Stimulated activated naive B cell treated with anti-CD40 and anti-IgM and Interleukin-4, amounts not matched to agents 10 μg/mL and 1 μg/mL and 100 μg/mL, for 72 hours (primary cell): ENCODE data around the gene SEMA3E.

Experiments used
- ATAC-seq, 2 donors: fragments of 150-1000 bp; cut with Tn5 transposase; replicated peaks; 2 replicates each; pipeline ENCODE4 v1.10.0; 2021; ENCODE audit warnings: moderate library complexity in 1 of 2
- DNase-seq: peaks from one replicate; pipeline ENCODE4 v3.0.0; 2021
- H3K27ac Mint-ChIP-seq: one replicate; pipeline ENCODE4 v1.8.0; 2022; ENCODE audit warnings: mild to moderate bottlenecking, mixed read lengths
- H3K27me3 Mint-ChIP-seq, 2 donors: one replicate each; pipeline ENCODE4 v1.8.0; 2022; ENCODE audit warnings: mixed read lengths in 2 of 2
- H3K36me3 Mint-ChIP-seq, 2 donors: one replicate each; pipeline ENCODE4 v1.8.0; 2022; ENCODE audit warnings: mixed read lengths in 2 of 2, mild to moderate bottlenecking in 1 of 2
- H3K4me1 Mint-ChIP-seq, 2 donors: one replicate each; pipeline ENCODE4 v1.8.0; 2022; ENCODE audit warnings: mixed read lengths in 2 of 2, mild to moderate bottlenecking in 1 of 2
- H3K4me3 Mint-ChIP-seq, 2 donors: one replicate each; pipeline ENCODE4 v1.8.0; 2022; ENCODE audit warnings: mild to moderate bottlenecking in 2 of 2, mixed read lengths in 2 of 2, moderate library complexity in 1 of 2
- H3K9me3 Mint-ChIP-seq, 2 donors: one replicate each; pipeline ENCODE4 v1.8.0; 2022; ENCODE audit warnings: mixed read lengths in 2 of 2, mild to moderate bottlenecking in 1 of 2

SEMA3E gene

GRCh38 chr7:83509255-83510021 lies 139.5 kb downstream of the SEMA3E start:
- no peak for ATAC-seq
- H3K4me3 Mint-ChIP-seq: no peak overlapping the region
- H3K36me3 Mint-ChIP-seq: no peaks in the 10 kb centered on the region

GRCh38 chr7:83504330-83504729 lies 144.6 kb downstream of the SEMA3E start:
- H3K9me3 Mint-ChIP-seq: no peaks in the 10 kb centered on the region
- H3K27me3 Mint-ChIP-seq: no peaks in the 10 kb centered on the region
- no peak overlapping the region for H3K4me3 Mint-ChIP-seq
- DNase-seq (no peak), ATAC-seq (no peak)
- no peak overlapping the region for H3K27ac Mint-ChIP-seq
- no peaks in the 10 kb centered on the region for H3K36me3 Mint-ChIP-seq
- no peaks in the 10 kb centered on the region for H3K4me1 Mint-ChIP-seq

More at GRCh38 chr7:83509255-83510021, 139.5 kb downstream of the SEMA3E start:
- DNase-seq: no peak
- H3K27me3 Mint-ChIP-seq: no peaks in the 10 kb centered on the region
- H3K27ac Mint-ChIP-seq: no peak overlapping the region
- no peaks in the 10 kb centered on the region for H3K4me1 Mint-ChIP-seq
- H3K9me3 Mint-ChIP-seq: peaks cover 0 to 2% of the 10 kb centered on the region in 2 donors

GRCh38 chr7:83502636-83503035 lies 146.3 kb downstream of the SEMA3E start:
- DNase-seq (no peak), ATAC-seq (no peak)
- no peaks in the 10 kb centered on the region for H3K36me3 Mint-ChIP-seq
- H3K4me1 Mint-ChIP-seq: no peaks in the 10 kb centered on the region
- H3K4me3 Mint-ChIP-seq: no peak overlapping the region
- H3K9me3 Mint-ChIP-seq: no peaks in the 10 kb centered on the region
- H3K27me3 Mint-ChIP-seq: no peaks in the 10 kb centered on the region
- H3K27ac Mint-ChIP-seq: no peak overlapping the region

GRCh38 chr7:83494683-83495082 lies 154.3 kb downstream of the SEMA3E start:
- Mint-ChIP-seq H3K27ac (no peak overlapping the region), H3K9me3 (no peaks in the 10 kb centered on the region), H3K27me3 (no peaks in the 10 kb centered on the region), H3K36me3 (no peaks in the 10 kb centered on the region), H3K4me3 (no peak overlapping the region), H3K4me1 (no peaks in the 10 kb centered on the region)
- ATAC-seq (no peak), DNase-seq (no peak)

- DNase-seq (no peak), ATAC-seq (no peak)
- no peaks in the 10 kb centered on the region for H3K27me3 Mint-ChIP-seq
- H3K4me3 Mint-ChIP-seq: no peak overlapping the region
- H3K36me3 Mint-ChIP-seq: no peaks in the 10 kb centered on the region
- H3K27ac Mint-ChIP-seq: no peak overlapping the region
- no peaks in the 10 kb centered on the region for H3K4me1 Mint-ChIP-seq
- H3K9me3 Mint-ChIP-seq: no peaks in the 10 kb centered on the region
These were observed 156.1 kb downstream of the SEMA3E start for GRCh38 chr7:83492802-83493201.

- H3K27me3 Mint-ChIP-seq: no peaks in the 10 kb centered on the region
- no peak overlapping the region for H3K4me3 Mint-ChIP-seq
- ATAC-seq (no peak), DNase-seq (no peak)
- H3K36me3 Mint-ChIP-seq: no peaks in the 10 kb centered on the region
- H3K27ac Mint-ChIP-seq: no peak overlapping the region
- no peaks in the 10 kb centered on the region for H3K4me1 Mint-ChIP-seq
- no peaks in the 10 kb centered on the region for H3K9me3 Mint-ChIP-seq
These were observed 161.1 kb downstream of the SEMA3E start for GRCh38 chr7:83487801-83488200.

GRCh38 chr7:83486957-83487356 lies 162.0 kb downstream of the SEMA3E start:
- Mint-ChIP-seq H3K27ac (no peak overlapping the region), H3K4me1 (no peaks in the 10 kb centered on the region), H3K4me3 (no peak overlapping the region), H3K36me3 (no peaks in the 10 kb centered on the region), H3K27me3 (no peaks in the 10 kb centered on the region), H3K9me3 (no peaks in the 10 kb centered on the region)
- no peak for DNase-seq
- no peak for ATAC-seq

GRCh38 chr7:83486536-83486935 lies 162.4 kb downstream of the SEMA3E start:
- DNase-seq (no peak), ATAC-seq (no peak)
- Mint-ChIP-seq H3K36me3 (no peaks in the 10 kb centered on the region), H3K27me3 (no peaks in the 10 kb centered on the region), H3K4me1 (no peaks in the 10 kb centered on the region), H3K9me3 (no peaks in the 10 kb centered on the region), H3K27ac (no peak overlapping the region), H3K4me3 (no peak overlapping the region)

- Mint-ChIP-seq H3K27me3 (no peaks in the 10 kb centered on the region), H3K4me3 (no peak overlapping the region), H3K27ac (no peak overlapping the region), H3K4me1 (no peaks in the 10 kb centered on the region), H3K36me3 (no peaks in the 10 kb centered on the region), H3K9me3 (no peaks in the 10 kb centered on the region)
- ATAC-seq (no peak), DNase-seq (no peak)
These were observed 164.1 kb downstream of the SEMA3E start for GRCh38 chr7:83484826-83485225.

GRCh38 chr7:83484266-83484665 lies 164.7 kb downstream of the SEMA3E start:
- no peaks in the 10 kb centered on the region for H3K9me3 Mint-ChIP-seq

GRCh38 chr7:83478616-83479015 lies 170.3 kb downstream of the SEMA3E start:
- DNase-seq (no peak), ATAC-seq (no peak)
- Mint-ChIP-seq H3K27ac (no peak overlapping the region), H3K4me3 (no peak overlapping the region), H3K9me3 (no peaks in the 10 kb centered on the region), H3K4me1 (no peaks in the 10 kb centered on the region), H3K27me3 (no peaks in the 10 kb centered on the region), H3K36me3 (no peaks in the 10 kb centered on the region)

More at GRCh38 chr7:83484266-83484665, 164.7 kb downstream of the SEMA3E start:
- ATAC-seq (no peak), DNase-seq (no peak)
- H3K27ac Mint-ChIP-seq: no peak overlapping the region
- H3K4me3 Mint-ChIP-seq: no peak overlapping the region
- H3K36me3 Mint-ChIP-seq: no peaks in the 10 kb centered on the region
- H3K27me3 Mint-ChIP-seq: no peaks in the 10 kb centered on the region
- no peaks in the 10 kb centered on the region for H3K4me1 Mint-ChIP-seq

GRCh38 chr7:83476511-83477050 lies 172.4 kb downstream of the SEMA3E start:
- Mint-ChIP-seq H3K36me3 (no peaks in the 10 kb centered on the region), H3K9me3 (no peaks in the 10 kb centered on the region), H3K27me3 (no peaks in the 10 kb centered on the region), H3K4me3 (no peak overlapping the region), H3K4me1 (no peaks in the 10 kb centered on the region), H3K27ac (no peak overlapping the region)
- ATAC-seq: no peak
- no peak for DNase-seq

- Mint-ChIP-seq H3K27me3 (no peaks in the 10 kb centered on the region), H3K4me1 (no peaks in the 10 kb centered on the region), H3K27ac (no peak overlapping the region), H3K4me3 (no peak overlapping the region), H3K9me3 (no peaks in the 10 kb centered on the region), H3K36me3 (no peaks in the 10 kb centered on the region)
- no peak for ATAC-seq
- no peak for DNase-seq
These were observed 173.5 kb downstream of the SEMA3E start for GRCh38 chr7:83475420-83475819.

GRCh38 chr7:83472376-83472775 lies 176.6 kb downstream of the SEMA3E start:
- ATAC-seq: no peak
- no peak overlapping the region for H3K4me3 Mint-ChIP-seq
- no peaks in the 10 kb centered on the region for H3K4me1 Mint-ChIP-seq
- no peak overlapping the region for H3K27ac Mint-ChIP-seq
- no peaks in the 10 kb centered on the region for H3K9me3 Mint-ChIP-seq
- H3K36me3 Mint-ChIP-seq: no peaks in the 10 kb centered on the region
- DNase-seq: no peak
- H3K27me3 Mint-ChIP-seq: no peaks in the 10 kb centered on the region

GRCh38 chr7:83469491-83469890 lies 179.4 kb downstream of the SEMA3E start:
- ATAC-seq (no peak), DNase-seq (no peak)
- no peaks in the 10 kb centered on the region for H3K4me1 Mint-ChIP-seq
- no peak overlapping the region for H3K4me3 Mint-ChIP-seq
- H3K27me3 Mint-ChIP-seq: no peaks in the 10 kb centered on the region
- H3K36me3 Mint-ChIP-seq: no peaks in the 10 kb centered on the region
- H3K27ac Mint-ChIP-seq: no peak overlapping the region
- H3K9me3 Mint-ChIP-seq: no peaks in the 10 kb centered on the region
